ENCODE data around the gene CHD3.
A peak's percentile ranks its signal among the peaks of the same experiment; 100 is the strongest.

CHD3 gene

DNA sequence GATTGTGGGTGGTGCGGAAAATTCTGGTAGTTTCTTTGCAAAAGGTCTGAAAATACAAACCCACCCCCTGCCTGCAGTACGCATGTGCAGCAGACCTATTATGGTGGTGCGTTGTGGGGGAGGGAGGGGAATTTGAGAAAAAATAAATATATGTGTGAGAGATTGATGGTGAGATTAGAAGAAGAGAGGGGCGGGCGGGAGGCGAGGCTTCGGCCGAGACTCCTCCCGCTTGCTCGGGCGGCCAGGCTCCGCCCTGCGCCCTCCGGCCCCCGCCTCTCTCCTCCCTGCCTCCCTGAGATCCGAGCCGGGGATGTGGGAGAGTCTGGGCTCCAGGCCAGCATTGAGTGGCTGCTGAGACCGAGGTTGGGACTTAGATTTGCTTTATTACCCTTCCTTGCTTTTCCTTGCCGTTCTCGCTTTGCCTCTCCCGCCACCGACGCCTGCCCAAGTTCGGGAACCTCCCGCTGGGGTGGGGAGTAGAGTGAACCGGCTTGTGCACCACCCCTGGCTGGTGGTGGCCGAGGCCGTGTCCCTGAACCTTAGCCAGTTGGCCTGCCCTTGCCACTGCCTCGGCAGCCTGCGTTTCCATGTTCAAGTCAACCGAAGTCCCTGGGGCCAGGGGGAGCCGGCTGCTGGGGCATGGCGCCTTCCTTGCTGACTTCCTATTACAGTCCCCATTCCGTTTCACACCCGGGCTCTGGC, 956 bp upstream of the CHD3 start:
- DNase-seq (ENCODE audit: low read depth) = peak; percentile 77
- H3K4me3 ChIP-seq (ENCODE audit: control insufficient read depth, low read depth, low read length) = peak overlapping the region; percentile 99
- TF ChIP-seq, protein P1, sequence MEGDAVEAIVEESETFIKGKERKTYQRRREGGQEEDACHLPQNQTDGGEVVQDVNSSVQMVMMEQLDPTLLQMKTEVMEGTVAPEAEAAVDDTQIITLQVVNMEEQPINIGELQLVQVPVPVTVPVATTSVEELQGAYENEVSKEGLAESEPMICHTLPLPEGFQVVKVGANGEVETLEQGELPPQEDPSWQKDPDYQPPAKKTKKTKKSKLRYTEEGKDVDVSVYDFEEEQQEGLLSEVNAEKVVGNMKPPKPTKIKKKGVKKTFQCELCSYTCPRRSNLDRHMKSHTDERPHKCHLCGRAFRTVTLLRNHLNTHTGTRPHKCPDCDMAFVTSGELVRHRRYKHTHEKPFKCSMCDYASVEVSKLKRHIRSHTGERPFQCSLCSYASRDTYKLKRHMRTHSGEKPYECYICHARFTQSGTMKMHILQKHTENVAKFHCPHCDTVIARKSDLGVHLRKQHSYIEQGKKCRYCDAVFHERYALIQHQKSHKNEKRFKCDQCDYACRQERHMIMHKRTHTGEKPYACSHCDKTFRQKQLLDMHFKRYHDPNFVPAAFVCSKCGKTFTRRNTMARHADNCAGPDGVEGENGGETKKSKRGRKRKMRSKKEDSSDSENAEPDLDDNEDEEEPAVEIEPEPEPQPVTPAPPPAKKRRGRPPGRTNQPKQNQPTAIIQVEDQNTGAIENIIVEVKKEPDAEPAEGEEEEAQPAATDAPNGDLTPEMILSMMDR (IDR thresholded peaks at IDR 0.05; ENCODE audit: control insufficient read depth, insufficient read depth, low read depth, low read length, missing control alignments) = no peak

DNA sequence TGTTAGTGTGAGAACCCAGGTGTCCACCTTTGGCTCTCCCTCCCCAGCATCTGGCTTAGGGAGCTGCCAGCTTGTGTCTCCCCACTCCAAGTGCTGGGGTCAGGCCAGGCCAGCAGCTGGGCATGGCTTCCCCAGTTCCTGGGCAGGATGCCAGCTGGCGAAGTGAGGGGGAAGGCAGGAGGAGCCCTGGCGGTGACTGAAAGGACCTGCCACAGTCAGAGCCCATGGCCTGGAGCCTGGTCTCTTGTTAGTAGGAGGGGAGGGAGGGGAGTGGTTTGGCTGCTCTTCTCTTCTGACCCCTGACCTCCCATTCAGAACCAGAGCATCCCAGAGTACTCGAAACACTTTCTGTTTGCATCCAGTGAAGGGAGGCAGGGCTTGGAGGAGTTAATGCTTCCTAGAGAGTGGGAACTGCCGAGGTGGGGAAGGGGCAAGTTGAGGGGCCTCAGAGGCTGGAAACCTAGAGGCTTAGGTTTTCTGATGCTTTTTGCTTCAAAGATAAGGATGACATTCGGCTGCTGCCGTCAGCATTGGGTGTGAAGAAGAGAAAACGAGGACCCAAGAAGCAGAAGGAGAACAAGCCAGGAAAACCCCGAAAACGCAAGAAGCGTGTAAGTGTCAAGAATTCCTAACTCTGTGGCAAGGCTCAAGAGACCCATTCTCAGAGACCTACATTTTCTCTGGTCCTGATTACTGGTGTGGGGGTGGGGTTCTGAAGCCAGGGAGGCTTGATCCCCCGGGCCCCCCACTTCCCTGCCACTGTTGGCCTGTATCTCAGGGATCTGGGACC, 772 bp downstream of the CHD3 start:
- DNase-seq (ENCODE audit: low read depth) = peak; percentile 43
- H3K4me3 ChIP-seq (ENCODE audit: control insufficient read depth, low read depth, low read length) = peak overlapping the region; percentile 4; the same call in 1 of the 2 replicates

DNA sequence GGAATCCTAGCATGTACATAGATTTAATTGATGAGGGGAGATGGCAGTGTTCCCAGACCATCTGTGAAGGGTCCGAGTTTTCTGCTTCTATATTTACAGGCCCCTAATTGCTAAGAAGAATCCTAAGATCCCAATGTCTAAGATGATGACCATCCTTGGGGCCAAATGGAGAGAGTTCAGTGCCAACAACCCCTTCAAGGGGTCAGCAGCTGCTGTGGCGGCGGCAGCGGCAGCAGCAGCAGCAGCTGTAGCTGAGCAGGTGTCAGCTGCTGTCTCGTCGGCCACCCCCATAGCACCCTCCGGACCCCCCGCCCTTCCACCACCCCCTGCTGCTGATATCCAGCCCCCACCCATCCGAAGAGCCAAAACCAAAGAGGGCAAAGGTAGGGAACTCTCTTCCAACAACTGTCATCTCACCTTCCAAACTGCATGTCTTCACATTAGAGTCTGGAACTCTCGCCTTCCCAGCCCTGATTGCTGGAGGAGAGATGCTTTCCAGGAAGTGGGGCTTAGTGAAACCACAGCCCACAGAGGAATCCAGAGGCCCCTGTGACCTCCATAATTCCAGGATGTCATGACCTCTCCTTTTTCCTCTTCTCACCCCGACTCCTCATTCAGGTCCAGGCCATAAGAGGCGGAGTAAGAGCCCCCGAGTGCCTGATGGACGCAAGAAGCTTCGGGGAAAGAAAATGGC, 4.7 kb downstream of the CHD3 start:
- TF ChIP-seq, protein P1 (IDR thresholded peaks at IDR 0.05; ENCODE audit: control insufficient read depth, insufficient read depth, low read depth, low read length, missing control alignments) = no peak
- no peak overlapping the region for H3K4me3 ChIP-seq (ENCODE audit: control insufficient read depth, low read depth, low read length)
- DNase-seq (ENCODE audit: low read depth) = no peak

More for the DNA sequence above, 772 bp downstream of the CHD3 start:
- TF ChIP-seq, protein P1 (IDR thresholded peaks at IDR 0.05; ENCODE audit: control insufficient read depth, insufficient read depth, low read depth, low read length, missing control alignments) = peak; percentile 54

DNA sequence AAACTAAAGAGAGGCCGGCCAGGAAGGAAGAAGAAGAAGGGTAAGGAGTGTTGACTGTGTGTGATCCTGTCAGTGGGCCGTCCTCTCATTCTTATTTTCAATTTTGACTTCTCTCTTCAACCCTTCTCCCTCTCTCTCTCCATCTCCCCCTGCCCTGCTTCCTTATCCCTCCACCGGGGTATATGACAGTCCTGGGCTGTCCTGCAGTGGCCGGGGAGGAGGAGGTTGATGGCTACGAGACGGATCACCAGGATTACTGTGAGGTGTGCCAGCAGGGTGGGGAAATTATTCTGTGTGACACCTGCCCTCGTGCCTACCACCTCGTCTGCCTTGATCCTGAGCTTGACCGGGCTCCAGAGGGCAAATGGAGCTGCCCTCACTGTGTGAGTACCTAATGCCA, 5.6 kb downstream of the CHD3 start:
- H3K4me3 ChIP-seq (ENCODE audit: control insufficient read depth, low read depth, low read length) = no peak overlapping the region
- no peak for DNase-seq (ENCODE audit: low read depth)
- TF ChIP-seq, protein P1 (IDR thresholded peaks at IDR 0.05; ENCODE audit: control insufficient read depth, insufficient read depth, low read depth, low read length, missing control alignments) = no peak

DNA sequence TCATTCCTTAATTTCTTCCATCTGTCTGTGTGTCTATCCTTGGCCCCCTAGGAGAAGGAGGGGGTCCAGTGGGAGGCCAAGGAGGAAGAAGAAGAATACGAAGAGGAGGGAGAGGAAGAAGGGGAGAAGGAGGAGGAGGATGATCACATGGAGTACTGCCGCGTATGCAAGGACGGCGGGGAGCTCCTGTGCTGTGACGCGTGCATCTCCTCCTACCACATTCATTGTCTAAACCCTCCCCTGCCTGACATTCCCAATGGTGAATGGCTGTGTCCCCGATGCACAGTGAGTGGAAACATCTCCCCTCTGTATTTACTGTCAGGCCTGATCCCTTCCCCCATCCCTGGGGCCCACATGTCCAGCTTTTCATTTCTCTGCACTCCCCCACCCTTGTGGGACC, 6.3 kb downstream of the CHD3 start:
- TF ChIP-seq, protein P1 (IDR thresholded peaks at IDR 0.05; ENCODE audit: control insufficient read depth, insufficient read depth, low read depth, low read length, missing control alignments) = no peak
- no peak for DNase-seq (ENCODE audit: low read depth)
- no peak overlapping the region for H3K4me3 ChIP-seq (ENCODE audit: control insufficient read depth, low read depth, low read length)

DNA sequence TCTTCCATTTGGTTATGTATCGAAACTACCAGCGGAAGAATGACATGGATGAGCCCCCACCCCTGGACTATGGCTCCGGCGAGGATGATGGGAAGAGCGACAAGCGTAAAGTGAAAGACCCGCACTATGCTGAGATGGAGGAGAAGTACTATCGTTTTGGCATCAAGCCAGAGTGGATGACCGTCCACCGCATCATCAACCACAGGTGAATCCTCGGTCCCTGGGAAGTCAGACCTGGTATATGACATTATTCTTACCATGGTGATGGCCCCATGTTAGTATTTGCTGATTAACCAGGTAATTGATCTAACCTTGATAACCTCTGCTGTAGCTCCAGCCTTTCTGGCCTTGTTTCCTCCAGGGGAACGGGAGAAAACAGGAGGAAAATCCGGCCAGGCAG, 8.5 kb downstream of the CHD3 start:
- H3K4me3 ChIP-seq (ENCODE audit: control insufficient read depth, low read depth, low read length) = no peak overlapping the region
- TF ChIP-seq, protein P1 (IDR thresholded peaks at IDR 0.05; ENCODE audit: control insufficient read depth, insufficient read depth, low read depth, low read length, missing control alignments) = no peak
- DNase-seq (ENCODE audit: low read depth) = no peak

Measured in AG09309 (cell line).